K562 (cell line): Measurements from ENCODE around the gene CPED1. TPM values are rescaled to one million over a fixed set of nuclear protein-coding genes. Genes with fewer than 3 reads are reported as not detected.

Experiments
- CEBPG ChIP-seq, 3 experiments: fragments of 200-800 bp in 1 of 3; sonication (Bioruptor generic) in 1 of 3; sonication (generic) in 1 of 3; formaldehyde crosslinking in 1 of 3; IDR thresholded peaks in 2 of 3; conservative IDR thresholded peaks in 1 of 3; 2 replicates each; pipeline versions ENCODE4 v1.6.1 to v1.8.0; 2016 to 2022; ENCODE audit warnings: missing compliant biosample characterization in 2 of 3, missing genetic modification characterization in 2 of 3, mild to moderate bottlenecking in 1 of 3, missing genetic modification reagents in 1 of 3
- FOXA3 ChIP-seq, 2 experiments: fragments of 450-650 bp in 1 of 2; sonication (generic) in 1 of 2; formaldehyde crosslinking; IDR thresholded peaks in 1 of 2; conservative IDR thresholded peaks in 1 of 2; 2 replicates each; pipeline versions ENCODE4 v1.4.0 to v1.8.0; 2020 to 2022; ENCODE audit warnings: mild to moderate bottlenecking in 2 of 2, missing genetic modification reagents in 1 of 2
- FOXK2 ChIP-seq, 2 experiments: fragments of 450-650 bp; IDR thresholded peaks in 1 of 2; conservative IDR thresholded peaks in 1 of 2; 2 replicates each; pipeline ENCODE4 v1.6.1; 2016; ENCODE audit warnings: low read depth in 2 of 2, mild to moderate bottlenecking in 1 of 2
- NFIC ChIP-seq: fragments of 450-650 bp; IDR thresholded peaks from 2 replicates; pipeline ENCODE4 v1.6.1; 2017; ENCODE audit warnings: mild to moderate bottlenecking, inconsistent platforms
- NR2C1 ChIP-seq, 2 experiments: fragments of 450-650 bp; IDR thresholded peaks; 2 replicates each; pipeline ENCODE4 v1.6.1; 2017; ENCODE audit warnings: mild to moderate bottlenecking in 2 of 2, antibody characterized with exemption in 1 of 2, inconsistent platforms in 1 of 2, missing compliant biosample characterization in 1 of 2, missing genetic modification characterization in 1 of 2
- RBM34 ChIP-seq: fragments of 200-400 bp; formaldehyde crosslinking; IDR thresholded peaks from 2 replicates; pipeline ENCODE4 v1.6.1; 2018; ENCODE audit warnings: low read length, borderline replicate concordance; ENCODE audit not compliant: insufficient read depth
- SMARCA4 ChIP-seq: fragments of 450-650 bp; IDR thresholded peaks from 2 replicates; pipeline ENCODE4 v1.6.1; 2016
- polyA plus RNA-seq, 8 experiments: library from polyadenylated mRNA; depleted of rRNA in 4 of 8; stranded (reverse) in 5 of 8; unstranded in 3 of 8; fragments of >200 nt; fragmentation: Nextera tagmentation in 2 of 8; fragmentation: Illumina TruSeq in 1 of 8; extraction: Ambion mirVana in 2 of 8; extraction: Trizol in 1 of 8; gene quantifications; 2 replicates each; pipeline versions ENCODE4 v1.2.1 to v1.2.3, GENCODE V29; 2011 to 2014; ENCODE audit warnings: inconsistent platforms in 1 of 8, missing spikeins in 1 of 8
- total RNA-seq, 7 experiments: library from RNA; depleted of rRNA in 6 of 7; stranded (reverse); fragments of >200 nt in 6 of 7; fragmentation: Illumina TruSeq in 2 of 7; extraction: Trizol in 2 of 7; gene quantifications; 2 replicates each; pipeline versions ENCODE4 v1.2.1 to v1.2.3, GENCODE V29; 2011 to 2021; ENCODE audit warnings: low replicate concordance in 1 of 7
- TF ChIP-seq, protein P1 (sequence below), 2 experiments: fragments of 150-350 bp in 1 of 2; IDR thresholded peaks; 2 replicates each; pipeline ENCODE4 v1.6.1; 2012 to 2016; ENCODE audit warnings: low read depth in 2 of 2, low read length in 2 of 2, mild to moderate bottlenecking in 1 of 2, moderate library complexity in 1 of 2
- TF ChIP-seq, protein P2 (sequence below), 3 experiments: fragments of 200-800 bp in 1 of 3; sonication (Bioruptor generic) in 1 of 3; sonication (generic) in 1 of 3; formaldehyde crosslinking in 1 of 3; IDR thresholded peaks; 2 replicates each; pipeline versions ENCODE4 v1.6.1 to v1.8.0; 2016 to 2022; ENCODE audit warnings: mild to moderate bottlenecking in 2 of 3, missing compliant biosample characterization in 2 of 3, missing genetic modification characterization in 2 of 3, missing genetic modification reagents in 1 of 3
- TF ChIP-seq, protein P3 (sequence below), 2 experiments: fragments of 450-650 bp; conservative IDR thresholded peaks; 2 replicates each; pipeline ENCODE4 v1.6.1; 2017; ENCODE audit warnings: mild to moderate bottlenecking in 2 of 2, moderate library complexity in 2 of 2

CPED1 gene
- total and polyA plus RNA-seq, 9 of the 15 experiments (the other 6 are each of a cell fraction or from before 2014, with no cell fraction given): 195 to 393 (median 290) TPM

DNA sequence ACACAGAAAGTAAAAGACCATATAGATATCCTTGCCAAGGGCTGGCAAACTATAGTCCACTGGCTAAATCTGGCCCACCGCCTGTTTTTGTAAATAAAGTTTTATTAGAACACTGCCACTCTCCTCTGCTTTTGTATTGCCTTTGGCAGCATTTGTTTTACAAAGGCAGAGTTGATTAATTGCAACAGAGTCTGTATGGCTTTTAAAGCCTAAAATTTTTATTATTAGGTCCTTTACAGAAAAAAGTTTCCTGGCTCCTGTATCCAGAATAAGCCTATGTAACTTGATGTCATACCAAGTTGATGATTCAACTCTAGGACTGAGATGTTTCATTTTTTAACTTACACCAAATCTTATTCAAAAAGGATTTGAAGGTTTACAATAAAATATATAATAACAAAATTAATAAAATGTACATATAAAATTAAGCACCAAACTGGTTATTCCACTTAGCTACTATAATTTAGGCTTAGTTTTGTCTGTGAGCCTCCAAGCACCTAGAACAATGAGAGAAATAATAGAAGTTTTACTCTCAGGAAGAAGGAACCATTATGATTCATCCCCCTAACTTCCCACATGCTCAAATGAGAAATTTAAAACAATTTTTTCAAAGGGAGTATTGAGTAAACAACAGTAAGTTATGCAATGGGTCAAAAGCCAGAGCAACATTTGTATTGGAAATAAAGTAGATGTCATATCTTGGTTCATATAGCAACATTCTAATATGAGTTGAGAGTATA lies 31.9 kb downstream of the CPED1 start (continued):
- TF ChIP-seq, protein P1, sequence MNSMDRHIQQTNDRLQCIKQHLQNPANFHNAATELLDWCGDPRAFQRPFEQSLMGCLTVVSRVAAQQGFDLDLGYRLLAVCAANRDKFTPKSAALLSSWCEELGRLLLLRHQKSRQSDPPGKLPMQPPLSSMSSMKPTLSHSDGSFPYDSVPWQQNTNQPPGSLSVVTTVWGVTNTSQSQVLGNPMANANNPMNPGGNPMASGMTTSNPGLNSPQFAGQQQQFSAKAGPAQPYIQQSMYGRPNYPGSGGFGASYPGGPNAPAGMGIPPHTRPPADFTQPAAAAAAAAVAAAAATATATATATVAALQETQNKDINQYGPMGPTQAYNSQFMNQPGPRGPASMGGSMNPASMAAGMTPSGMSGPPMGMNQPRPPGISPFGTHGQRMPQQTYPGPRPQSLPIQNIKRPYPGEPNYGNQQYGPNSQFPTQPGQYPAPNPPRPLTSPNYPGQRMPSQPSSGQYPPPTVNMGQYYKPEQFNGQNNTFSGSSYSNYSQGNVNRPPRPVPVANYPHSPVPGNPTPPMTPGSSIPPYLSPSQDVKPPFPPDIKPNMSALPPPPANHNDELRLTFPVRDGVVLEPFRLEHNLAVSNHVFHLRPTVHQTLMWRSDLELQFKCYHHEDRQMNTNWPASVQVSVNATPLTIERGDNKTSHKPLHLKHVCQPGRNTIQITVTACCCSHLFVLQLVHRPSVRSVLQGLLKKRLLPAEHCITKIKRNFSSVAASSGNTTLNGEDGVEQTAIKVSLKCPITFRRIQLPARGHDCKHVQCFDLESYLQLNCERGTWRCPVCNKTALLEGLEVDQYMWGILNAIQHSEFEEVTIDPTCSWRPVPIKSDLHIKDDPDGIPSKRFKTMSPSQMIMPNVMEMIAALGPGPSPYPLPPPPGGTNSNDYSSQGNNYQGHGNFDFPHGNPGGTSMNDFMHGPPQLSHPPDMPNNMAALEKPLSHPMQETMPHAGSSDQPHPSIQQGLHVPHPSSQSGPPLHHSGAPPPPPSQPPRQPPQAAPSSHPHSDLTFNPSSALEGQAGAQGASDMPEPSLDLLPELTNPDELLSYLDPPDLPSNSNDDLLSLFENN (IDR thresholded peaks at IDR 0.05; ENCODE audit: low read depth in 2 of 2, low read length in 2 of 2): 0 out of 4 replicates have a peak, but pooled peaks of 1 of the 2 experiments have one; percentile 14
- TF ChIP-seq CEBPG (CRISPR knock-in tag; IDR thresholded peaks at IDR 0.05) (no peak), CEBPG (tag; conservative IDR thresholded peaks at IDR 0.05 in 1 of 2, IDR thresholded peaks at IDR 0.05 in 1 of 2) (peak; percentile 66 to 93), RBM34 (0 out of 2 replicates have a peak, but pooled peaks have one; percentile 31), NR2C1 (IDR thresholded peaks at IDR 0.05) (0 out of 2 replicates have a peak, but pooled peaks have one; percentile 22), NR2C1 (tag; IDR thresholded peaks at IDR 0.05) (peak; percentile 32; the same call in 1 of the 2 replicates), FOXK2 (conservative IDR thresholded peaks at IDR 0.05 in 1 of 2, IDR thresholded peaks at IDR 0.05 in 1 of 2; ENCODE audit: low read depth in 2 of 2) (peak in 1 of 2 experiments; percentile 50; a peak in 2 of 4 replicates), SMARCA4 (peak; percentile 20; the same call in 1 of the 2 replicates), FOXA3 (CRISPR knock-in tag; conservative IDR thresholded peaks at IDR 0.05 in 1 of 2, IDR thresholded peaks at IDR 0.05 in 1 of 2) (peak in 1 of 2 experiments; percentile 92; a peak in 2 of 4 replicates), NFIC (peak; percentile 63)
- TF ChIP-seq, protein P2, sequence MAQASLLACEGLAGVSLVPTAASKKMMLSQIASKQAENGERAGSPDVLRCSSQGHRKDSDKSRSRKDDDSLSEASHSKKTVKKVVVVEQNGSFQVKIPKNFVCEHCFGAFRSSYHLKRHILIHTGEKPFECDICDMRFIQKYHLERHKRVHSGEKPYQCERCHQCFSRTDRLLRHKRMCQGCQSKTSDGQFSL (CRISPR knock-in tag; IDR thresholded peaks at IDR 0.05): no peak
- TF ChIP-seq, protein P2 (tag; IDR thresholded peaks at IDR 0.05): no peak
- TF ChIP-seq, protein P3, sequence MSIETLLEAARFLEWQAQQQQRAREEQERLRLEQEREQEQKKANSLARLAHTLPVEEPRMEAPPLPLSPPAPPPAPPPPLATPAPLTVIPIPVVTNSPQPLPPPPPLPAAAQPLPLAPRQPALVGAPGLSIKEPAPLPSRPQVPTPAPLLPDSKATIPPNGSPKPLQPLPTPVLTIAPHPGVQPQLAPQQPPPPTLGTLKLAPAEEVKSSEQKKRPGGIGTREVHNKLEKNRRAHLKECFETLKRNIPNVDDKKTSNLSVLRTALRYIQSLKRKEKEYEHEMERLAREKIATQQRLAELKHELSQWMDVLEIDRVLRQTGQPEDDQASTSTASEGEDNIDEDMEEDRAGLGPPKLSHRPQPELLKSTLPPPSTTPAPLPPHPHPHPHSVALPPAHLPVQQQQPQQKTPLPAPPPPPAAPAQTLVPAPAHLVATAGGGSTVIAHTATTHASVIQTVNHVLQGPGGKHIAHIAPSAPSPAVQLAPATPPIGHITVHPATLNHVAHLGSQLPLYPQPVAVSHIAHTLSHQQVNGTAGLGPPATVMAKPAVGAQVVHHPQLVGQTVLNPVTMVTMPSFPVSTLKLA (conservative IDR thresholded peaks at IDR 0.05): peak in 1 of 2 experiments; percentile 25; a peak in 1 of 4 replicates
- TF ChIP-seq, all 486 proteins: peak for 15
